NK-92 (cell line): Measurements from ENCODE around the gene SND1.

Experiments used
- DNase-seq: peaks from one replicate; lab custom pipeline; 2025; ENCODE audit not compliant: unreplicated experiment; lab: John Stamatoyannopoulos, UW

Gene SND1

DNA sequence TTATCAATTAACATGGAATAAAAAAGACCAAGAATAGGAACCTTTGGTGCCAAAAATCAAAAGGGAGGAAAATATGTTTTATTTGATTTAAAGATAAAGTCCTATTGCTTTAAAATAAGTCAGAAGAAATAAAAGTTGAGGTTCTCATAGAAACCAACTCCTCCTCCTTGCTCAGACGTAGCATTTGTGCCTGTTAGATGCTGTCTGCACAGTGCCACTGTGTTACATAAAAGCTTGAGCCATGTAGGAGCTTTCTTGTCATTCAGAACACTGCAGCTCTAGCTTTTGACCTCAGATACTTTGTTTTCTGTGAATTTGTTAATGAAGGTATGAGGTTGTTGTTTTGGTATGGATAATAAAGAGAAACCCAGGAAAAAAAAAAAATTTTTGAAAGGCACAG is 328.9 kb downstream of the SND1 start:
- no peak for DNase-seq

DNA sequence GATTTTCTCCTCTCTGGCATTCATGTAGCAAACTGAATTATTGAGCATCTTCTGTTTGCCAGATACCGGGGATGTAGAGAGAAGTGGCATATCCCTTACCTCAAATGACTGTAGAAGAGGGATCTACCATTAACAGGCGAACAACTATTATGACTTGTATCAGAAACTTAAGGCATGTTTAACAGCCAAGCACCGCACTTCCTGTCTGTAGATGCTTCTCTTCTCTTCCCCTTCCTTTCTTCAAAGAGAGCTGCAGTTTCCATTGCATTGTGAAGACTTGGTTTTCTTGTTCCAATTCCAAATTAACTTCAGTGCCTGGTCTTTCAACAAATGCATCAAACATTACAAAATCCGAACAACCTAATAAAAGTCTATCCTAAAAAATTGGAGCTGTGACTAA is 330.0 kb downstream of the SND1 start:
- no peak for DNase-seq

- no peak for DNase-seq
Measured at GRCh38 chr7:127983804-127984332, 331.9 kb downstream of the SND1 start.

DNA sequence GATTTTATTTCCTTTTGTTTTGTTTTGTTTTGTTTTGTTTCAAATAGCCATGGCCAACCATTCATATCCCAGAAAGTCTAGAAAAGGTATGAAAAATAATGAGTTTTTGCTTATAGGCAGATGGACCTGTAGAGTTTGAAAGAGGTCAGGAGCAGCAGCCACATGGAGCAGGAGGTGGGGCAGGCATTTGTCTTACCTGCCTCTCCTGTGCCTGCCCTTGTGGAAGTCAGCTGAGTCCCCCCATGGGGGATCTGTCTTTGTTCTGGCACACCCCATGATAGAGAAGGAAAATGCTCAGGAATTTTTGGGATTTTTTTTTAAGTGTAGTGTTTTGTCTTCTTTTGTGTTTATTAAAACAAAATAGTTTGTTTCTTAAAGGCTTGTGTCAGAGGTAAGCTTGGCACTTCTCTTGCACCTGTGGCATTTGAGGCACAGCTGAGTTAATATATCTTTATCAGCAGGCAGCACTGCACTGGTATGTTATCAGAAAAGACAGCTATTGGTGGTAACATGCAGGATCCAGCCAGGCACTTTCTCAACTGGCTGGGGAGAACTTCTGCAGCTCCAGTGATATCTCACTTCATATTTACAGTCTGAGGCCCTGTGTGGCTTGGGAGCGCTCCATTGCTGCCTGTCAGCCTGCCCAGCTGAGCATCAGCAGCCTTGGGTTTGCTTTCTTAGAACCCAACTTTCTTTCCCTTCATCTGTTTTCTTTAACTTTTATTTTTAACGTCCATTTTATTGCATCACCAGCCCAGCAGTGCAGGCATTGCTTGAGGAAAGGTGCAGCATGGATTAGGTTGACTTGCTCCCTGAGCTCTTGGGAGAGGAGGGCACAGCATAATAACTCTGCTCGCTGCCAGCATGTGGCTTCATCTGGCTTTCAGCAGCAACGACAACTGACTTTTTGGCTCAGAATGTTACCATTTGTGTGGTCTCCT is 334.9 kb downstream of the SND1 start:
- DNase-seq, result no peak

DNA sequence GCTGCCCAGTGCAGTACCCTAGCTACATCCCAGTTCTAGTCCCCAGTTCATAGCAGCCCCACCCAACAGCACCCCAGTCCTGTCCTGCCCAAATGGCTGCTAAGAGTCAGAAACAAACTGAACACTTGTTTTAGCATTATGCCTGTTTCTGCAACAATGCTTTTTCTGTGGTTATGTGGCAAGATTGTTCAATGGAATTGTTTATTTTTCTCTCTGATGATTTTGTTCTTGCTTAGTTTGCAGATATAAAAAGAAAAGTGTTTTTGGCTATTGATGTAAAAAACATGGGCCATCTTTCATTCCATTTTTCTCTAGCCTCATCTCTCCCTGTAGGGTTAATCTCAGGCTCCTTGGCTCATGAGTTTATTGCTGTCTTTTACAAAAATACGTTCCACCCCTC is 336.8 kb downstream of the SND1 start:
- DNase-seq, result no peak

DNA sequence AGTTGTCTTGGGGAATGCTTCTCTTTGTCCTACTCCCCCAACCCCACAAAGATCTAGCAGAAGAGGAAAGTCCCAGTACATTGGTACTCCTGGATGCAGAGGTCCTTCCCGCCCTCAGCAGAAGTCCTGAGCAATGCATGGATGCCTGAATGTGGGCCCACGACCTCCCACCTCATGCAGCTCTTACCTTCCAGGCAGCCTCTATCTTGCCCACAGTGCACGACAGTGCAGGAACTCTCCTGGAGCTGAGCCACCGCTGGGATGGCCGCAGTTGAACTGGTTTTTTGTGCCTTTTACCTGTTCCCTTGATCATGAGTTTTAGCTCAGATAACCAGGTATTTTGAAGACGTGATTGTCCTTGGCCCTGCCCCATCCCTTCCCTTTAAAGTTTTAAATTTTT is 341.3 kb downstream of the SND1 start:
- no peak for DNase-seq

GRCh38 chr7:127993987-127994386 is 342.0 kb downstream of the SND1 start:
- no peak for DNase-seq

DNA sequence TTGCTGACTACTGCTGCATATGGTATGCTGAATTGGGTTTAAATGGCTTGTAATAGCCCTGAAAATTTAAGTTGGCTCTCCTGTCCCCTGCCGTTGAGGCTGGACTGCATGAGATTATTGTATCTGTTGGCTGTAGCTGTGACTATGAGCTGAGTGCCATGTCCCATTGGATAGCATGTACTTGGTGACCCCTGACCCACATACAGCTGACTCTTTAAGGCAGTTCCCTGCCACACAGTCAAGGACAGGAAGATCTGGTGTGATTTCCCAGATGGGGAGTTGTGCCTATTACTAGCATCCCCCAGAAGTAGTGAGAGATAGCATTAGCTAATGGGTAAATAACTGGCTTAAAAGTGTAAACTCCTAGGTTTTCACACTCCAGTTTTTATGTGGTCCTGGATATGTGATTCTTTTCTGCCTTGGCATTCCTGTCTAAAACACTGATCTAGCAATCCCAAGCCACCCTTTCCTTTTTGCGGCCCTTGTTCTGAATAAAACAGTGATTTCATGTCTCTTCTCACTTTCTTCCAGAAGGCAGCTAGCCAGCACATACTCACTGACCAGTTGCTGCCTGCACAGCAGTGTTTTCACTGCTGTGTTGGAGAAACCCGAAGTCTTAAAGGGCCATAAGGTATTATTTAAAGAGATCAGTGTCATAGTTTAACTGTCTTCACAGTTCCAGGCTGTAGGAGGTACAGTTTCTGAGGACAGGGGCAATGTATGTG is 343.3 kb downstream of the SND1 start:
- DNase-seq, result no peak

- DNase-seq, result no peak
Measured at GRCh38 chr7:127995881-127996215, 343.9 kb downstream of the SND1 start.

GRCh38 chr7:127996253-127997071 is 344.5 kb downstream of the SND1 start:
- DNase-seq, result no peak

DNA sequence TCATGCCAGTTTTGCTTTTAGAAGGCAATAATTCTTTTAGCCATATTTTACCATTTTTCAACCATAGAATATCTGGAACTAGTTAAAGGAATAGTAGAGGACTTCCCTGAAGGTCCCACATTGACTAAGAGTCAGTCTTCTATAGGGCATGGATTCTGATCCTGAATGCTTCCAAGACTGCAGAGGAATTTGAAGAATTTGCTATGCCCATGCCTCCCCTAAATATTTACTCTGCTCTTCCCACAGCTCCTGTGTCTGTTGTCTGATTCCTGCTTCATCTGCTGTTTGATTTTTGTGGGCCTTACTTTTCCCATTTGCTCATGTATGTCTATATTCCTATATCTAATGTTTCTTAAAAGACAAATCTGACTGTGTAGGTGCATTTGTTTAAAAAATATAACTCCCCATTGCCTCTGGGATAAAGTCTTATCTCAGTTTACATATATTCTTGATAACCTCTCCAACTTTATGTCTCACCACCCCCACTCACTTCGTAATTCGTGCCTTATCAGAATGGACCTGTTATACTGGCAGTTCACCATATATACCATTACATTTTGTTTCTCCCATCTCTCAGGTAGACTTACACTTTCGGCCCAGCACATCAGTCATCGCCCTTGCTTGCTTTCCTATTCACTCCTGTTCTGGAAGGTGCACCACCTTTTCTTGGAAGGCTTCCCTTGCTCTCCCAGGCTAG is 345.4 kb downstream of the SND1 start:
- DNase-seq, result no peak

- DNase-seq, result no peak
Measured at GRCh38 chr7:127998671-127999070, 346.7 kb downstream of the SND1 start.

DNA sequence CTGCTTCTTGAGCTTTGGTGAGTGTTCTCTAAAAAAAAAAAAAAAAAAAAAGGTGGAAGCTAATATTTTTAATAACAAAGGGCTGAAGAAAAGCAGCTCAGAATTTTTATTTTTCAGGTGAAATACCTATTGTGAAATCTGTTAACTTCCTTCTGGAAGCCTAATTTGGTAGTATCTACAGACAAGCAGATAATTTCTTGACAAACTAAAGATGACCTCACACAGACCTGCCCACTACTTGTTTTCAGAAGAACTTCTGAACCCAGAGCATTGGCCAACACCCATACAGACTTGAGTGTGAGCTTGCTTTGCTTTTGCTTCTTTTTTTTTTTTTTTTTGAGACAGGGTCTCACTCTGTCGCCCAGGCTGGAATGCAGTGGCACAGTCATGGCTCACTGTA is 348.1 kb downstream of the SND1 start:
- DNase-seq, result no peak

- DNase-seq, result no peak
Measured at GRCh38 chr7:128000854-128001265, 348.9 kb downstream of the SND1 start.

DNA sequence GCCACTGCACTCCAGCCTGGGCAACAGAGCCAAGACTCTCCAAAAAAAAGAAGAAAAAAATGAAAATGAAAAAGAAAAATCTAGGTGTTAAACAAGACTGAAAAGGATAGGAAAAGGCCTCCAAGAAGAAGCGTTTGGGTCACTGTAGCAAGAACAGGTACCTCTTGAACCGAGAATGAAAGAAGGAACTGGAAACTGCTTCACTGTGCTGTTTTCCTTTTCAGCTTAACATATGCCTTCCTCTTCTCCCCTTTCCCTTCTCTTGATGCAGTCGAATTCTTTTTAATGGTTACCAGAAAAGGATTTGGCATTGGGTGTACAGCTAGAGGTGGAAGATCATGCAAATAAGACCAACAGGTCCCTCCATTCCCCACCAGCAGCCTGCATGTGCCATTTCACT is 351.2 kb downstream of the SND1 start:
- no peak for DNase-seq

- no peak for DNase-seq
Measured at GRCh38 chr7:128003787-128004186, 351.8 kb downstream of the SND1 start.

DNA sequence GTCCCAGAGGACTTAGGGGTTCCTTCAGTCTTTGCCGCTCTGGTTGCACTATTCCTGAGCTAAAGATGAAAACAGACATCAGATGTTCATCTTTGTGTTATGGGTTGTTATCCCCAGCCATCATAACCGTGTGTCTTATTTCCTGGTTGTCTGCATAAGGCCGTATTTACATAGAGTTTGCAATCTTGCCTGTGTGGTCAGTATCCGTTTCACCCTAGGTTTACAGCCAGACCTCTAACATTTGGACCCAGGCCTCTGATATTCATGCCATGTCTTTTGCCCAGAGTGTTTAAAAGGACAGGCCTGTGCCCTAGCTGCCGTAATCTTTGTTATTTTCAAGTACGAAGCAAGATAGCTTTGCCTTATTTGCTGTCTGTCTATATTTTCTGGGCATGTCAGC is 352.6 kb downstream of the SND1 start:
- no peak for DNase-seq

- no peak for DNase-seq
Measured at GRCh38 chr7:128005117-128005516, 353.1 kb downstream of the SND1 start.

- no peak for DNase-seq
Measured at GRCh38 chr7:128005759-128006159, 353.8 kb downstream of the SND1 start.

- no peak for DNase-seq
Measured at GRCh38 chr7:128006550-128007302, 354.7 kb downstream of the SND1 start.
